NCI-H1048 (cell line): ENCODE data around the gene SNCA.

Experiments used
- DNase-seq: peaks from one replicate; lab custom pipeline; 2025; lab: John Stamatoyannopoulos, UW

Gene SNCA

GRCh38 chr4:89704651-89705395 is 132.1 kb downstream of the SNCA start:
- no peak for DNase-seq

GRCh38 chr4:89703829-89704590 is 133.0 kb downstream of the SNCA start:
- no peak for DNase-seq

- DNase-seq: no peak
Measured at GRCh38 chr4:89700766-89701423, 136.1 kb downstream of the SNCA start.

GRCh38 chr4:89685690-89686089 is 151.3 kb downstream of the SNCA start:
- DNase-seq: no peak

- DNase-seq: no peak
Measured at GRCh38 chr4:89685277-89685676, 151.7 kb downstream of the SNCA start.

GRCh38 chr4:89684536-89684935 is 152.4 kb downstream of the SNCA start:
- DNase-seq: no peak

- DNase-seq: no peak
Measured at GRCh38 chr4:89682808-89683207, 154.2 kb downstream of the SNCA start.

GRCh38 chr4:89681671-89682070 is 155.3 kb downstream of the SNCA start:
- no peak for DNase-seq

- DNase-seq: no peak
Measured at GRCh38 chr4:89681219-89681618, 155.7 kb downstream of the SNCA start.

- no peak for DNase-seq
Measured at GRCh38 chr4:89674876-89675459, 162.0 kb downstream of the SNCA start.
